HepG2 (cell line): ENCODE measurements around the gene INA. TPM values are rescaled to one million over a fixed set of nuclear protein-coding genes. Genes with fewer than 3 reads are reported as not detected.

ENCODE experiments used
- ARID2 ChIP-seq: sonication (generic); formaldehyde crosslinking; IDR thresholded peaks from 2 replicates; pipeline ENCODE4 v1.8.1; 2022; ENCODE audit warnings: mild to moderate bottlenecking, missing genetic modification reagents, borderline replicate concordance
- CEBPZ ChIP-seq: IDR thresholded peaks from 2 replicates; pipeline ENCODE4 v1.6.1; 2012; ENCODE audit warnings: low read length, improper control_type of control experiment
- DPF2 ChIP-seq: sonication (generic); formaldehyde crosslinking; IDR thresholded peaks from 2 replicates; pipeline ENCODE4 v1.4.0; 2020; ENCODE audit warnings: mild to moderate bottlenecking, low read depth, missing genetic modification reagents, borderline replicate concordance
- GLI4 ChIP-seq: sonication (generic); formaldehyde crosslinking; IDR thresholded peaks from 2 replicates; pipeline ENCODE4 v1.5.1; 2020; ENCODE audit warnings: missing genetic modification reagents, mild to moderate bottlenecking, moderate library complexity, borderline replicate concordance
- KLF12 ChIP-seq: sonication (generic); formaldehyde crosslinking; IDR thresholded peaks from 2 replicates; pipeline ENCODE4 v1.4.0; 2020; ENCODE audit warnings: missing genetic modification reagents, borderline replicate concordance
- MTA1 ChIP-seq: sonication (generic); formaldehyde crosslinking; IDR thresholded peaks from 2 replicates; pipeline ENCODE4 v1.4.0; 2020; ENCODE audit warnings: missing genetic modification reagents, mild to moderate bottlenecking, borderline replicate concordance
- NR2F1 ChIP-seq, 2 experiments: fragments of 450-650 bp in 1 of 2; formaldehyde crosslinking in 1 of 2; IDR thresholded peaks; 2 replicates each; pipeline versions ENCODE4 v1.5.0 to v1.6.1; 2016 to 2020; ENCODE audit warnings: mild to moderate bottlenecking in 1 of 2, missing compliant biosample characterization in 1 of 2, missing genetic modification reagents in 1 of 2, moderate library complexity in 1 of 2
- PTBP1 ChIP-seq: fragments of 200-400 bp; formaldehyde crosslinking; IDR thresholded peaks from 2 replicates; pipeline ENCODE4 v1.6.1; 2018; ENCODE audit warnings: low read length, low read depth; ENCODE audit not compliant: poor library complexity, severe bottlenecking
- TSC22D2 ChIP-seq: sonication (generic); formaldehyde crosslinking; IDR thresholded peaks from 2 replicates; pipeline ENCODE4 v1.5.1; 2020; ENCODE audit warnings: missing genetic modification reagents, mild to moderate bottlenecking, borderline replicate concordance
- UBTF ChIP-seq: sonication (generic); formaldehyde crosslinking; IDR thresholded peaks from 2 replicates; pipeline ENCODE4 v1.4.0; 2020; ENCODE audit warnings: mild to moderate bottlenecking, missing genetic modification reagents
- YY1 ChIP-seq: IDR thresholded peaks from 2 replicates; pipeline ENCODE4 v1.6.1; 2011; ENCODE audit warnings: low read length, low read depth, moderate library complexity, mild to moderate bottlenecking; ENCODE audit not compliant: insufficient read depth, insufficient replicate concordance
- ZBTB25 ChIP-seq: IDR thresholded peaks from 2 replicates; pipeline ENCODE4 v1.6.1; 2018; ENCODE audit warnings: missing genetic modification reagents
- ZEB1 ChIP-seq: IDR thresholded peaks from 2 replicates; pipeline ENCODE4 v1.6.1; 2012; ENCODE audit warnings: mild to moderate bottlenecking, low read depth, inconsistent platforms; ENCODE audit not compliant: insufficient replicate concordance
- ZIK1 ChIP-seq: sonication (generic); formaldehyde crosslinking; IDR thresholded peaks from 2 replicates; pipeline ENCODE4 v1.5.0; 2020; ENCODE audit warnings: mild to moderate bottlenecking, low read depth, missing genetic modification reagents, borderline replicate concordance
- ZNF33B ChIP-seq: sonication (generic); formaldehyde crosslinking; IDR thresholded peaks from 2 replicates; pipeline ENCODE4 v1.5.1; 2020; ENCODE audit warnings: mild to moderate bottlenecking, missing genetic modification reagents
- ZNF484 ChIP-seq: sonication (generic); formaldehyde crosslinking; IDR thresholded peaks from 2 replicates; pipeline ENCODE4 v1.5.1; 2020; ENCODE audit warnings: mild to moderate bottlenecking, low read depth, missing genetic modification reagents, borderline replicate concordance
- ZNF589 ChIP-seq: sonication (generic); formaldehyde crosslinking; conservative IDR thresholded peaks from 2 replicates; pipeline ENCODE4 v1.8.0; 2022; ENCODE audit warnings: mild to moderate bottlenecking, moderate library complexity, missing genetic modification reagents
- ZNF670 ChIP-seq: sonication (generic); formaldehyde crosslinking; IDR thresholded peaks from 2 replicates; pipeline ENCODE4 v1.8.0; 2022; ENCODE audit warnings: mild to moderate bottlenecking, missing genetic modification reagents, borderline replicate concordance
- ZNF766 ChIP-seq: sonication (generic); formaldehyde crosslinking; IDR thresholded peaks from 2 replicates; pipeline ENCODE4 v1.5.0; 2020; ENCODE audit warnings: missing genetic modification reagents, borderline replicate concordance
- ZNF784 ChIP-seq: sonication (generic); formaldehyde crosslinking; IDR thresholded peaks from 2 replicates; pipeline ENCODE4 v1.5.1; 2020; ENCODE audit warnings: missing genetic modification reagents, mild to moderate bottlenecking, borderline replicate concordance
- polyA plus RNA-seq, 8 experiments: library from polyadenylated mRNA; depleted of rRNA in 3 of 8; stranded (reverse) in 7 of 8; unstranded in 1 of 8; fragments of >200 nt; fragmentation: Illumina TruSeq in 4 of 8; extraction: Trizol in 4 of 8; gene quantifications; 2 replicates each; pipeline versions ENCODE4 v1.2.1 to v1.2.3, GENCODE V29; 2011 to 2016; ENCODE audit warnings: low read depth in 4 of 8, missing spikeins in 1 of 8, mixed read lengths in 1 of 8; ENCODE audit not compliant: insufficient read depth in 1 of 8
- total RNA-seq, 5 experiments: library from RNA; depleted of rRNA; stranded (reverse); fragments of >200 nt; fragmentation: Illumina TruSeq; extraction: Trizol; gene quantifications; 2 replicates each; pipeline ENCODE4 v1.2.3, GENCODE V29; 2016; ENCODE audit warnings: low read depth in 1 of 5

The INA gene
- total and polyA plus RNA-seq, 2 of the 13 experiments (the other 11 are each of a cell fraction or from before 2014, with no cell fraction given) = 0.04 to 0.13 TPM

- no peak for TF ChIP-seq MTA1
- TF ChIP-seq ZNF784 (CRISPR knock-in tag) = no peak
- TF ChIP-seq ZNF33B (CRISPR knock-in tag) = no peak
- TF ChIP-seq PTBP1 = no peak
- TF ChIP-seq GLI4 (CRISPR knock-in tag) = no peak
- TF ChIP-seq ZEB1 = no peak
- TF ChIP-seq ZNF484 (CRISPR knock-in tag) = no peak
- no peak for TF ChIP-seq UBTF (CRISPR knock-in tag)
- TF ChIP-seq YY1 = no peak
- no peak for TF ChIP-seq ZIK1
- no peak for TF ChIP-seq ZNF670 (CRISPR knock-in tag)
- TF ChIP-seq ZNF589 (CRISPR knock-in tag) = no peak
- TF ChIP-seq ZNF766 (CRISPR knock-in tag) = no peak
- no peak for TF ChIP-seq CEBPZ
- TF ChIP-seq KLF12 (CRISPR knock-in tag) = no peak
- TF ChIP-seq NR2F1 (CRISPR knock-in tag; IDR thresholded peaks at IDR 0.05) = no peak
- 0 out of 2 replicates have a peak, but pooled peaks have one; percentile 38 for TF ChIP-seq DPF2 (CRISPR knock-in tag)
- no peak for TF ChIP-seq ARID2 (CRISPR knock-in tag)
- no peak for TF ChIP-seq TSC22D2 (CRISPR knock-in tag)
- no peak for TF ChIP-seq ZBTB25 (CRISPR knock-in tag)
These were observed 44.0 kb upstream of the INA start (continued) for GRCh38 chr10:103232772-103233488.
